Stimulated activated CD4-positive, alpha-beta T cell treated with anti-CD3 and anti-CD28 coated beads, Interleukin-15, amount 100 ng/mL, for 1 hour (primary cell): ENCODE data around the gene MEF2B.
"Not testable (repeated sequence)": the region's sequence is repeated elsewhere in the genome, so short reads cannot be mapped to it uniquely, and the experiment has no call there.

Experiments used
- DNase-seq, 2 donors: peaks; one replicate each; pipeline ENCODE4 v3.0.0-alpha.2; 2020; ENCODE audit warnings: low read depth in 1 of 2, low spot score in 1 of 2

Gene MEF2B

GRCh38 chr19:19193926-19194325 lies 23.9 kb upstream of the MEF2B start:
- no peak for DNase-seq

DNA sequence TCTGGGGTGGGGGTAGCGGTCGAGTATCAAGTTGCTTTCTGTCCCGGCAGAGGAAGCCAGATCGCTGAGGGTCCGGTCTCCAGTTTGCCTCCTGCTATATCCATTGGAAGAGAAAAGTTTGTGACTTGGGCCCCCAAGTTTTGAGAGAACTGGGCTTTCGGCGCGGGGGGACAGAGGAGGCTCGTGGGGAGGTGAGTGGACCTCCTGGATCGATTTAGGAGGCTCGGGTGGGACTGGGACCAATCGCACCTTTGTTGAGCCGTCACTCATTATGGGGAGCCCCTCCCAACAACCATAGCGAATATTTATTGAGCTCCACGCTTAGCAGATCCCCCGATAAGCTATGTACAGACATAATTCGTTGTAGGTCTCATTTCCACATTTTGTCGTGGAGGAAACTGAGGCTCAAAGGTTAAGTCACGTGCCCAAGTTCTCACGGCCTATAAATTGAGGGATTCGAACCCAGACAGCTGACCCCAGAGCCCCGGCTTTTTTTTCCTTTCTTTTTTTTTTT lies 22.9 kb upstream of the MEF2B start:
- DNase-seq: no peak

- peak; percentile 94 to 97 for DNase-seq
Measured at GRCh38 chr19:19192078-19192882, 22.2 kb upstream of the MEF2B start, which contains the start of the genes BORCS8 and RFXANK. BORCS8 (minus strand) TSS chr19:19192152; CDS start chr19:19192117, 35 bp downstream. RFXANK (plus strand) TSS chr19:19192258; CDS start chr19:19193947, 1,689 bp downstream.

- no peak for DNase-seq
Measured at GRCh38 chr19:19191768-19192077, 21.7 kb upstream of the MEF2B start.

GRCh38 chr19:19186742-19187141 lies 16.7 kb upstream of the MEF2B start:
- DNase-seq: no peak

DNA sequence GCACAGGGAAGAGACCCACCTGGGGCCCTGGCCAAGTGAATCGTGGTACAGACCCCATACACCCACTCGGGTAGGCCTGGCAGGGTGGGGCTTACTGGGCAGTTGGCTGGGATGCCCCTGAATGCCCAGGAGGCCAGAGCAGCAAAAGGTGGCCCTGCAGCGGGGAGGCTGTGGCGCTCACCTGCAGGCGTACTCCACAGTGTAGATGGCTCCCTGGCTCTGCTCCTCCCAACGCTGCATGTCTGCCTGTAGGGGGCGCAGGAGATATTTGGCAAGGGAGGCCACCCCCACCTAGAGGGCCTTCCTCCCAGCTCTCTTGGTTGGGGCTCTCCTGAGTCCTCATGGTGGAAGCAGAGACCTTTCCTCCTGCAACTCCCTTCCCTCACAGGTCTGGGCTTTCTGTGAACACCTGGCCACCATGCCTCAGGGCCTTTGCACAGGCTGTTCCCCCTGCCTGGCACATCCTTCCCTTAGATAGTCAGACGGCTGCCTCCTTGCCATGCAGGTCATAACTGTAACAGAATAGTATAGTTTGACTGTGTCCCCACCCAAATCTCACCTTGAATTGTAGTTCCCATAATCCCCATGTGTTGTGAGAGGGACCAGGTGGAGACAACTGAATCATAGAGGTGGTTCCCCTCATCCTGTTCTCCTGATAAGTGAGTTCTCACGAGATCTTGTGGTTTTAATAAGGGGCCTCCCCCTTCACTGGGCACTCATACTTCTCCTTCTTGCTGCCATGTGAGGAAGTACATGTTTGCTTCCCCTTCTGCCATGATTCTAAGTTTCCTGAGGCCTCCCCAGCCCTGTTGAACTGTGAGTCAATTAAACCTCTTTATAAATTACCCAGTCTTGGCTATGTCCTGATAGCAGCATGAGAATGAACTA lies 16.0 kb upstream of the MEF2B start:
- DNase-seq: peak; percentile 32 to 33

DNA sequence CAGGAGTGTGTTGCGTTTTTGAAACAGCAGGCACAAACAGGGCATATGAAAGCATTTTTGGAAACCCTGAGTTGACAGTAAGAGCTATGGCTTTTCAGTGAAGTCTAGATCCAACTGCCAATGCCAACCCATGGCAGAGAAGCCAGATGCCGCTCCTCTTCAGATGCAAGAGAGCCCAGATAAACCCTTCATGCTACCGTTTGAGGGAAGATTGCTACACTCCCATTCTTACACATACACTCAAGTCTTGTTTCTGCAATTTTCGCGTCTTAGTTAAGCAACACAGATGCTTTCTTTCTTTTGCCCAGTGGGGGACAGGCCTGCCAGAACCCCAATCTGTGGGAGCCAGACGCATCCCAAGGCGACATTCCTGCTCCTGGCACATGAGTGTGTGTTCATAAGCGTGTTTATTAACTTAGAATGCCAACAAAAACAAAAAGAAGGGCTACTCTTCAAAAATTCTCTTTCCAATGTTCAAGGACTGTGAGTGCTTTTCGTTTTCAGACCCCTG lies 11.5 kb upstream of the MEF2B start:
- DNase-seq: no peak

DNA sequence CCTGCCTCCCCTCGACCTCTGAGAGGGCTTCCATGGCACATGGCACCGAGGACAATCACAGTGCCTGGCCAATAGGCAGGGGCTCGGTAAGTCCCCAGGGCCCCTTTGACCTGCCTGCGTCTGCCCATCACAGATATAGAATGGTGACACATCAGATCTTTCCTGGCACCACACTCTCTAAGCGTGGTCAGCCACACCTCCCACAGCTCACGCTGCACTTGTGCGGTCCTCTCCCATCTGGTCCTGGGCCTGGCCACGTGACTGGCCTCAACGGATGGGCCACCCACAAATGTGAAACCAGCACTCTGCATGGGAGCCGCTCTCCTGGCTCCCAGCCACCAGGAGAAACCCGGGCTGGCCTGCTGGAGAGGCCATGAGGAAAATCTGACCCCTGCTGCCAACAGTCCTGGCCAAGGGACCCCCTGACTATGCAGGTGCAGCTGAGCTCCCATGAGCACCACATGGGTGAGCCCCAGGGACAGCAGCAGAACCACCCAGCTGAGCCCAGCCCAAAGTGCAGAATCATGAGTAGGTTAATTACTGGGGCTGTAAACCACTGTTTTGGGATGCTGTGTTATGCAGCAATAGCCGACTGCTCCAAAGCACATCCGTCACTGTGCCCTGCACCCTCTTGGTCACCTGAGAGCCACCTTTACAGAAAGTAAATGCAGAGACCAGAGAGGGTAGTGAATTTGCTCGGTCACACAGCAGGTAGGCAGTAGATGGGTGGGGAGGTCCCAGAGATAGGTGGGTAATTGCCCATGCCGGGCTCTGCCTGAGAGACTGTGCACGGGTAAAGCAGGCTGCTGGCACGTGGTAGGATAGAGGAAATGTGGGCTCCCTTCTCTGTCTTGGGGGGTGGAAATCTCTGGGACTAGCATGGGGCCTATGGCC lies 9.7 kb upstream of the MEF2B start:
- no peak for DNase-seq

GRCh38 chr19:19176950-19177349 lies 6.9 kb upstream of the MEF2B start:
- no peak for DNase-seq

DNA sequence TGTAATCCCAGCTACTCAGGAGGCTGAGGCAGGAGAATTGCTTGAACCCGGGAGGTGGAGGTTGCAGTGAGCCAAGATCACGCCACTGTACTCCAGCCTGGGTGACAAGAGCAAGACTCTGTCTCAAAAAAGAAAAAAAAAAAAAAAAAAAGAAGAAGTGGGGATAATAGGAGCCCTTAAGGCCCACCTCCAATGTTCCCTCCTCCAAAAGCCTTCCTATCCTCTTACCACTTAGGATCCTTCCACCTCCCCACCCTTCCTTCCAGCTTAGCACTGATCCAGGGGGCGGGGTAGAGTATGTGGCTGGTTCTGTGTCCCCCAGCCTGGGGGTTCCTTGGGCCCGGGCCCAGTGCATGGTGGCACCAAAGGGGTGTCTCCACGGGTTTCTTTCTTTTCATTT lies 3.2 kb upstream of the MEF2B start:
- DNase-seq: not testable (repeated sequence)

DNA sequence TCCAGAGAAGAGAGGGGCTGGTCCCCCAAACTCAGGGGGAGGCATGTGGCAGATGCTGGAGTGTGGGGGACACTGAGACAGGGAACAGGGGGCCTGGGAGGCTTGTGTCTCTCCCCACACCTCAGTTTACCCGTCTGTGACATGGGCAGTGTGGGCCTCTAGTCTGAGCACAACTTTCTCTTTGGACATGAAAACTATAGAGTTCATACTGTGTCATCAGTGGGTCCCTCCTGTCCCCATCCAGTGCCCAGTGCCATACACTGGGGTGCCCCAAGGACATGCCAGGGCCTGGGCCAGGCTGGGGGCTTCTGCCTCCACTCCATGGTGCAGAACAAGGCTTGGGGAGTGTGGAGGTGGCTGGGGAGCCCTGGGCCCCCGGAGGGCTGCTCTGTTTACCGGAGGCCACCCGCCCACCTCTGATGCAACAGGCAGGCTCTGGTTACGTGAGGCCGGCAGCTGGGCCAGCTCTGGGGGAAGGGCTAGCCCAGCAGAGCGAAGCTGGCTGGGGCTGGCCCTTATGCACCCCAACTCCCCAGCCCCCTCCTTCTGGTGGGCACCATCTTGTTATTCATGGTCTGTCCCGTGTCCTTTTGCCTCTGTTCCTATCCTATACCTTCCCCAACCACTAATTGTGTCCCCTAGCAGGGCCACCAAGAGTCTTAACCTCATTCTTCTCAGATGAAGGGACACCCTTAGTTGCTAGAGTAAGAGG lies 1.9 kb upstream of the MEF2B start:
- DNase-seq: no peak

DNA sequence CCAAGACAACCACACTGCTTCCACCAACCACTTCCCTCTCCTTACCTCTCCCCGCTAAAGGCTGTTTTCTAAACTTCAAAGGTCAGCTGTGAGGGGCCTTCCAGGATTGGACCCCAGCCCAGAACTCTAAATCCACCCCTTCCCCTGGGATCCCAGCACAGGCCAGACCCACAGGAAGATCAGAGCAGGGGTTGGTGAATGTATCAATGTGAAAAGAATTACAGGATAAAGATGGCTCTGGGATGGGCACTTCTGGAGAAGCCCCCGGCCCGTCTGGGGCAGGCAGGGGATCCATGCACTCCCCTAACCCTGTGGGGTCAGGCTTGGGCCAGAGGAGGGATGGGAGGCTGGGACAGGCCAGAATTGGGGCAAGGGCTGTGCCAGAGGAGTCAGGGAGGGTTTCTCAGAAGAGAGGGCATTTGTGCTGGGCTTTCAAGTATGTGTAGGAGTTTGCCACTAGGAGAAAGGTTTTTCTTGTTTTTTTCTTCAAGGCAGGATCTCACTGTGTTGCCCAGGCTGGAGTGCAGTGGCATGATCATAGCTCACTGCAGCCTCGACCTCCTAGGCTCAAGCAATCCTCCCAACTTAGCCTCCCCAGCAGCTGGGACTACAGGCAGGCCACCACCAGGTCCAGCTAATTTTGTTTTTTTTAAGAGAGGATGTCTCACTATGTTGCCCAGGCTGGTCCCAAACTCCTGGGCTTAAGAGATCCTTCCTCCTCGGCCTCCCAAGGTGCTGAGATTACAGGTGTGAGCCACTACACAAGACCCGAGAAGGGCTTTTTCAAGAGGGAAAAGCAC lies 1.0 kb upstream of the MEF2B start:
- no peak for DNase-seq

DNA sequence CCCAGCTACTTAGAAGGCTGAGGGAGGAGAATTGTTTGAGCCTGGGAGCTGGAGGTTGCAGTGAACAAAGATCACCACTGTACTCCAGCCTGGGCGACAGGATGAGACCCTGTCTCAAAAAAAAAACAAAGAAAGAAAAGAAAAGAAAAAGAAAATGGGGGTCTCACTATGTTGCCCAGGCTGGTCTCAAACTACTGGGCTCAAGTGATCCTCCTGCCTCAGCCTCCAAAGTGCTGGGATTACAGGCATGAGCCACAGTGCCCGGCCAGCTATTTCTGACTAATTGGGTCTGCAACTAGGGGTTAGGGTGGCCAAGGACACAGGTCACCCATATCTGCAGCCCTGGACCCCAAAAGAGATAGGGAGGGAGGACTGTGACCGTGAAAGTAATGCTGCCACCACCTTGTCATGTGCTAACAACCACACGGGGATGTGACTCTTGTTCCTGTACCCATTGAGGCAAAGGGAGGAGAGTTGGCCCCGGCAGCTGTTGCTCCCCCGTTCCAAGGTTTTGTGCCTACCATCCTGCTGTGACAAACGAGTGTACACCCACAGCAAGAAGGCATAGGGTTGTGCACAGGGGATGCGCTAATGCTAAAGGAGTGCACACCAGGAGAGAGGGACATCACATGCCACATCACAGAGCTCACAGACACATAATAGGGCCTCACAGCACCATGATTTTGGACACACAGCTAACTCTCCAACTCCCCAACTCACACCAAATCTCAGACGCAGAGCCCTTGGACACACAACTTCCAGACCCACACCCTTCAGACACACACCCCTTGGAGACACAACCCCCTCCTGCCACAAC lies 619 bp downstream of the MEF2B start:
- DNase-seq: no peak

- no peak for DNase-seq
Measured at GRCh38 chr19:19167612-19168011, 2.5 kb downstream of the MEF2B start.

GRCh38 chr19:19165396-19165795 lies 4.7 kb downstream of the MEF2B start:
- DNase-seq: no peak

DNA sequence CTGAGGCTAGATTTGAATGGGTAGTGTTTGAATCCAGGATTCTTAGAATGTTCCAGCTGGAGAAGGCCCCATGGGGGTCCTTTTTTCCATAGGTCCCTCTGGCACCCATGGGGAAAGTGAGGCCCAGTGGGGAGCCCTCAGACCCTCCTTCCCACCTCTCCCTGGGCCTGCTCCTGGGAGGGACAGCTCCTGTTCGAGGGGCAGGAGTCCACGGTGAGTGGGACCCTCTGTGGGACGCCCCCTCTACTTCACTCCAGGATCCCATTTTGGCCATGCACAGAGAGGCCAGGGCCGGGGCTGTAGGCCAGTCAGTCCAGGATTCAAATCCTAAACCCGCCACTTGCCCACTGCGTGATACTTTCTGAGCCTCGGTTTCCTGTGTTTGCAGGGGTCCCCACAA lies 7.6 kb downstream of the MEF2B start:
- no peak for DNase-seq

GRCh38 chr19:19160461-19161035 lies 9.5 kb downstream of the MEF2B start:
- DNase-seq: no peak

DNA sequence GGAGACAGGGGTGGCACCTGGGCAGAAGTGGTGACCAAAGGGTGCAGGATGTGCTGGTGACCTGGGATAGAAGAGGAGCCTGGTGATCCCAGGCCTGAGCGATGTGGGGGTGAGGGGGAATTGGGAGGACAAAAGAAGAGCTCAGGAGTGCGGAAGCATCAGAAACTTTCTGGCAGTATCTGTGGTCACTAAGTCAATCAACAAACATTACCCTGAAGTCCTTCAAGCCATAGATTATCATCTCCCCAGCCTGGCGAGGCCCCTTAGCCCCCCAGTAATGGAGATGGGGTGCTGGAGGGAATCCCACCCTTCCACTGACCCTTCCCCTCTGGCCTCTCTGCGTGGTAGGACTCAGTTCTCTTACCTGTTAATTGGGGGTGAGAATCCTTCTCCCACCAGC lies 10.5 kb downstream of the MEF2B start:
- DNase-seq: no peak
